Lower leg skin (tissue), 4 donors: Measurements from ENCODE around the gene AP5B1. TPM values are rescaled to one million over a fixed set of nuclear protein-coding genes. Genes with fewer than 3 reads are reported as not detected.

ENCODE experiments used
- DNase-seq, 2 donors: peaks; one replicate each; pipeline ENCODE4 v3.0.0-alpha.2; 2019; ENCODE audit warnings: low spot score in 2 of 2
- H3K4me3 ChIP-seq: fragments of 200-600 bp; sonication (generic); 2 replicates; pipeline ENCODE4 v1.5.1; 2017; ENCODE audit warnings: mild to moderate bottlenecking, low read depth; ENCODE audit not compliant: poor library complexity, severe bottlenecking
- CTCF ChIP-seq, 3 donors: fragments of 450-650 bp; IDR thresholded peaks; one replicate each; pipeline ENCODE4 v1.5.1; 2016; ENCODE audit warnings: antibody characterized with exemption in 3 of 3, mild to moderate bottlenecking in 3 of 3, moderate library complexity in 2 of 3
- POLR2A ChIP-seq, 2 donors: fragments of 450-650 bp; IDR thresholded peaks; one replicate each; pipeline ENCODE4 v1.6.1; 2016 to 2017; ENCODE audit warnings: antibody characterized with exemption in 2 of 2, mild to moderate bottlenecking in 1 of 2, moderate library complexity in 1 of 2
- WGBS, 2 donors: methylation state at CpG; one replicate each; pipeline ENCODE4 v1.1.5; 2018; 5-methylcytosine and 5-hydroxymethylcytosine counted together
- intact Hi-C: fragments of 100-400 bp; cut with DNase I; formaldehyde crosslinking; loops from one replicate; pipeline ENCODE4 v1.15.0; 2023; ENCODE audit warnings: low total_unique reads
- total RNA-seq, 4 donors: library from RNA; depleted of rRNA; stranded (reverse); fragments of >200 nt; gene quantifications; one replicate each; pipeline ENCODE4 v1.1.0, GENCODE V29; 2016

Gene AP5B1
- total RNA-seq, 4 donors from 2014 or later: 32.2 to 44.3 (median 39.7) TPM

- intact Hi-C loops: no loop called here
- TF ChIP-seq POLR2A (IDR thresholded peaks at IDR 0.05) (no peak), CTCF (IDR thresholded peaks at IDR 0.05) (no peak)
- DNase-seq: peak; percentile 54 to 90
- 43 to 46% methylated on average over 13 of the region's 13 CpGs for WGBS, 2 donors
- H3K4me3 ChIP-seq: no peak overlapping the region
Measured at GRCh38 chr11:65791719-65792213, 11.0 kb upstream of the AP5B1 start.

DNA sequence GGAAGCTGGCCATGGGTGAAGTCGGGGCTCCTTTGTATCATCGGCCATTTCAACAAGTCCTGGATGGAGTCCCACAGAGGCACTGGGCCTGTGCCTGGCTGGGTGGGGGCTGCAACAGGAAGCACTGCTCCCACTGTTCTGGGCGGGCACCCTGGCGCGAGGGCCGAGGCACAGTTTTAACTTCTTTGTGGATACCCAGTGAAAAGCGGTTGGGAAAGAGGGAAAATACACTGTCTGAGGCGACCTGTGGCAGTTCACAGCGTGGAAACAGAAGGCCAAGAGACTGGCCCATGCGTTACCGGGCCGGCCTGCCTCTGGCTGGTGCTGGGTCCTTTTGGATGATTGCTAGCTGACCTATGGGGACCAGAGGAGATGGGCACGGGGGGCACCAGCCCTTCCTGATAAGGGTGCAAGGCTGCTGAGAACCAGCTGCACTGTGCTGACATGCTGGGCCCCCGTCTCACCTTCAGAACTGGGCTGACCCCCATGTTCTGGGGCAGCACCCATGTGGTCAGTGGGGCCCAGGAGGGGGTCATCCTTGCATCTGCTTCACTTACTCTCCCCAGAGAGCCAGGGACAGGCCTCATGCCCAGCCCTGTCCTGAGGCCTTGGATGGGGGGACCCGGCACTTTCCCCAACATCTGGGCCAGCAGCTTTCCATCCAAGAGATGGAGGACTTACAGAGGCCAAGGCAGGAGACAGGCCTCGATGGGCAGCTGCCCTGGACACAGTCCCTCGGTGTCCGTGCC, 10.3 kb upstream of the AP5B1 start:
- WGBS, 2 donors: 65 to 66% methylated on average over 14 to 18 of the region's 18 CpGs
- intact Hi-C loops: no loop called here

GRCh38 chr11:65790104-65790901, 9.5 kb upstream of the AP5B1 start:
- no peak for TF ChIP-seq POLR2A (IDR thresholded peaks at IDR 0.05)
- no peak for TF ChIP-seq CTCF (IDR thresholded peaks at IDR 0.05)
- WGBS, 2 donors: 72 to 77% methylated on average over 12 to 13 of the region's 13 CpGs
- intact Hi-C loops: no loop called here
- H3K4me3 ChIP-seq: no peak overlapping the region
- DNase-seq: no peak

More for the DNA sequence above, 10.3 kb upstream of the AP5B1 start:
- TF ChIP-seq CTCF (IDR thresholded peaks at IDR 0.05) (no peak), POLR2A (IDR thresholded peaks at IDR 0.05) (no peak)
- DNase-seq: no peak
- no peak overlapping the region for H3K4me3 ChIP-seq

GRCh38 chr11:65789230-65790103, 8.7 kb upstream of the AP5B1 start:
- TF ChIP-seq POLR2A (IDR thresholded peaks at IDR 0.05) (no peak), CTCF (IDR thresholded peaks at IDR 0.05) (no peak)
- WGBS, 2 donors: 69 to 78% methylated on average over 14 of the region's 14 CpGs
- no peak for DNase-seq
- no peak overlapping the region for H3K4me3 ChIP-seq
- intact Hi-C loops: no loop called here

DNA sequence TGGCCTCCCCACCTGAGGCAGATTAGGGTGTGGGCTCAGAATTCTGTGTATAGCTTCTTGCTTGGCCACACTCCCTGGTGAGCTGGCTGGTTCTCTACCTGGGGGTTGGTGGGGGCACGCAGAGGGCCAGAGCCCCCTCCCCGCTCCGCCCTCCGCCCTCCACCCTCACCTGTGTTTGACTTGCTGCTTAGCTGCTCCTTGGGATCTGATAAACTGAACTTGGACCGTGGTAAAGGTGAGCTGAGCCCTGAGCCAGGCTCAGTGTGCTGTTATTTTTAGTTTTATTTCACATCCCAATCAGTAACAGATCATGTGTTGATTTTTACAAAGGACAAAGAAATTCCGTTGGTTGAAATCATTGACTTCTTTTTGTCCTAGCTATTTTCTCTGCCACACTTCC, 8.0 kb upstream of the AP5B1 start:
- no peak for TF ChIP-seq POLR2A (IDR thresholded peaks at IDR 0.05)
- no peak for TF ChIP-seq CTCF (IDR thresholded peaks at IDR 0.05)
- H3K4me3 ChIP-seq: no peak overlapping the region
- no peak for DNase-seq
- WGBS, 2 donors: 59 to 60% methylated on average over 6 of the region's 6 CpGs
- intact Hi-C loops: no loop called here
